HK-2 (cell line): ENCODE results near the gene MAT2A.

Source experiments
- DNase-seq: peaks from one replicate; pipeline ENCODE4 v3.0.0-alpha.2; 2018; ENCODE audit not compliant: unreplicated experiment

MAT2A gene

DNA sequence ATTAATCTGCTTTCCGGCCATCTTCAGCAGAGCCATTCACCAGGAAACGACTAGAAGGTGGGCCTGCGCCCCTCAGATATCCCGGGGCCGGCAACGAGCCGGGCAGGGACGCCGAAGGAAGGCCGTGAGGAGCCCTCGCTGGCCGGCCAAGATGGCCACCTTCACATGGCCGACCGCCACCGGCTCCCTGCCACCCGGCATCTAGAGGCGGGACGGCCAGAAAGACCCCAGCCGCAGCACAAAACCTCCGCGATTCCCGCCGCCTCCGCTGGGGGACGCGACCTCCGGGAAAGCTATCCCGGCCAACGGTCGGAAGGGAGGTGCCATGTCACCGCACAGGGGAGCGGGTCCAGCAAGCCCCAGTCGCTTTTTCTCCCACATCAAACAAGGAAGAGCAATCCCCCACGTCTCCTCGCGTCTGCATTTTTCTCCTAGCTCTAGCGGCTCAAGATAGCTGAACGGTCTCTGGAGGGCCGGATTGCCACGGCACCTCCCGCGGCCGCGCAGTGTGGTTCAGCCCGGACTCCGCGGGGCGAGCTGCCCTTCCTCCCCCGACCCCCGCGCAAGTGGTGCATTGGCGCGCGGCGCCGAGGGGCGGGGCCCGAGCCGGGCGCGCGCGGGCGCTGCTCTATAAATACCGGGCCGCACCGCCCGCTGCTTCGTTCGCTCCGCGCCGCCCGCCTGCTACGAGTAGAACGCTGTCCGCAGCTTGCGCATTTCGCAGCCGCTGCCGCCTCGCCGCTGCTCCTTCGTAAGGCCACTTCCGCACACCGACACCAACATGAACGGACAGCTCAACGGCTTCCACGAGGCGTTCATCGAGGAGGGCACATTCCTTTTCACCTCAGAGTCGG lies at the start of gene MAT2A:
MAT2A (plus strand) TSS at position 662 of the 854 bp plus-strand sequence; CDS start at position 782, 120 bp downstream.
- peak; percentile 96 for DNase-seq

DNA sequence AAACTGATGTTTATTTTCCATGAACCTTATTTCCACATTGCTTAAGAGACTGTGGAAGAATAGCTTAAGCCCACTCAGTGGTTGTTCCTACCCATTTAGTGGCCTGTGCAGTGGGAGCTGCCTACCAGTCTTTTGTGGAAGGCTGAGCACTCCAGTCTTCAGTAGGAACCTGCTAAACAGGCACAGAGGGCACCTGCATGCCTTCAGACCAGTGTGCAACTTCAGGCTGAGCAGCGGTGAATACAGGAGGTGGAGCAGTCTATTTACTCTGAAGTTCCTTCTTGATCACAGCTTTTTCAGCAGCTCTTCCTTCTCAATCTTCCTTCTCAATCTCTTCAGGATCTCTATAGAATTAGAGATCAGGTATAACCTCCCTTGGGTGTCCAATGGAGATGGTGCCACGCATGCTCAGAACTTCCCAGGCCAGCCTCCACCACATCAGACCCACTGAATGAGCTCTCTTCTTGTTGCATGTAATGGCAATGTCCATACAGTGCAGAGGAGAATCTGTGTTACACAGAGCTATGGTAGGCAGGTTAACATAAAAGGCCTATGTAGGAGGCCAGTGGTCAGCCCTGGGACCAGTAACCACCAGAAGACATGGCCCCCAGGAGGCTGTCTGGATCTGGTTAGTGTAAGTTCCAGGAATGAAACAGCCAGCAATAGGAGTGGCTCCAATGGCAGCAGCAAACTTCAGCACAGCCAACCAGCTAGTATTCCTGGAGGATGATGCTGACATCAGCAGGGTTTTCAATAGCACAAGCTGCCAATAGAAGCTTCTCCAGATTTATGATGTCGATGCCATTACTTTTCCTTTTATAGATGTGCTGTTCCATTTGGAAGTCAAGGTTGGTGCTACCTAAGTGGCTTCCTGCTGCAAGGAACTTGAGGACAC lies 47.9 kb upstream of the MAT2A start:
- DNase-seq, result no peak

DNA sequence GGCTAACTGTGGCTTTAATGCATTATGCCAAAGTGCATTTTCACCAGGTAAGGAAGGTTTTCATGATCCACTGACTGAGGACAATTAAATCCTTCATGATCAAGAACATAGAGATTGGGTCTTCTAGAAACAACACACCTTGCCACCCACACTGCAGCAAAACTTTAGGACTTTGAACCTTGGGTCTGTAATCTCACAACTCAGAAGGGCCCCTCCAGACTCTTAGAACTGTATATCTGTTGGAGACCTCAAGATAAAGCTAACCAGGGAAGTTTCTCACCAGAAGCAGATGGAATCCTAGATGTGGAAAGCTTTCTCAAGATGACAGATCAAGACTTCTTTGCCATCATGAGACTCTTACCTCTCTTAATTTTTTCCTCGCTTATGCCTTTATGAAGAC lies 42.5 kb upstream of the MAT2A start:
- DNase-seq, result no peak

DNA sequence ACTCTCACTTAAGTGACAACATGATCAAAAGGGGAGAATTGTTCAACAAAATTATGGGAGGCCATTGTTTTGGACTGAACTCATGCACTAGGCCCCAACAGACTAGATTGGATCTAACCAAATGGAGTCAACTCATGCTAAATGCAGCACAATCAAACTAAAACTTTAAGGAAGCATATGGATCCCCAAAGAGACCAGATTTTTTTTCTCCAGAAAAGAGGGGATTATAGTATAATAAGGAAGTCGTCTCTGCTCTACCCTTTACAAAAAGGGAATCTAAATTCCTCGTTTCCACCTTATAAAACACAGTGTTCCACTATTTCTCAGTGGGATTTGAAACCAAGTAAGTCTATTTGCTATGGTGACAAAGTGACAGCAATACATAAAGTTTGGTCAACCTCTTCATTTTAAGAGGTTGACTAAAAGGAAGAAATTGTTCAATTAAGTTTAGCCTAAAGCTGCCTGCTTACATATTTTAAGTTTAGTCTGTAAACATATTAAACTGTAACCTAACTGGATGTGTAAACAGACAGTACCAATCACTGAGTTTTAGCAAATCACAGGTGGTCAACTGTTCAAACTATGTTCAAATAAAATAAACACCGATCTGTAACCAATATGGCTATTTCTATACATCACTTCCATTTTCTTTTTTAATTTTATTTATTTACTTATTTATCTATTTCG lies 40.9 kb upstream of the MAT2A start:
- no peak for DNase-seq

DNA sequence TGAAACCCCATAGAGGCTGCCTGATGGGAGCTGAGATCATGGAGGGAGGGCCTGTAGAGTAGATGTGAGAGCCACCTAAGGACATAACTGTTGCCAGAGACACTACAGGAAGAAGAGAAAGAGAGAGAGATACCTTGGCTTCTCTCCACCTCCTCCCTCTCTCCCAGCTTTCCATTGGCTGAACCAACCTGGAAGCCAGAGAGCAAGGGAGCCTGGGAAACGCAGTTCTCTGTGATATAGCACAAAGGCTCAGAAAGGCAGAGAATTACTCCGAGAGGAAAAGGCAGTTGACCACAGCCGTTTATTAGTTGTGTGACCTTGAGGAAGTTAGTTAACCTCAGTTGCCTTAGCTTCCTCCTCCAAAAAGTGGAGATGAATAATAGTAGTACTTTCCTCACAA lies 37.7 kb upstream of the MAT2A start:
- DNase-seq, result no peak

DNA sequence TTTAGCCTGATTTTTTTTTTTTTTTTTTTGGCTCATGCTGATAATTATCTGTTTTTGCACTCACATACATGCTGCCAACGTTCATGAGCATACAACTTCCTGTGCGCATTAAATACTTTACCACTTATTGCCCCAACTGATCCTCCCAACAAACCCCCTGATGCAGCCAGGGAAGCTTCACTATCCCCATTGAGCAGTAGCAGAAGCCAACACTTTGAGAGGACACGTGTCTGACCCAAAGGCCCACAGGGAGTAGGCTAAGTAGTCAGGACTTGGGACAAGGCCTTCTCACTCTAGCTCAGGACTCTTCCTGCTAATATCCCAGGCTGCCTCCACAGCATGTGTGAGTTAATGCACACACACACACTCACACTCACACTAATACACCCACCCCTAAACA lies 36.2 kb upstream of the MAT2A start:
- DNase-seq, result no peak

DNA sequence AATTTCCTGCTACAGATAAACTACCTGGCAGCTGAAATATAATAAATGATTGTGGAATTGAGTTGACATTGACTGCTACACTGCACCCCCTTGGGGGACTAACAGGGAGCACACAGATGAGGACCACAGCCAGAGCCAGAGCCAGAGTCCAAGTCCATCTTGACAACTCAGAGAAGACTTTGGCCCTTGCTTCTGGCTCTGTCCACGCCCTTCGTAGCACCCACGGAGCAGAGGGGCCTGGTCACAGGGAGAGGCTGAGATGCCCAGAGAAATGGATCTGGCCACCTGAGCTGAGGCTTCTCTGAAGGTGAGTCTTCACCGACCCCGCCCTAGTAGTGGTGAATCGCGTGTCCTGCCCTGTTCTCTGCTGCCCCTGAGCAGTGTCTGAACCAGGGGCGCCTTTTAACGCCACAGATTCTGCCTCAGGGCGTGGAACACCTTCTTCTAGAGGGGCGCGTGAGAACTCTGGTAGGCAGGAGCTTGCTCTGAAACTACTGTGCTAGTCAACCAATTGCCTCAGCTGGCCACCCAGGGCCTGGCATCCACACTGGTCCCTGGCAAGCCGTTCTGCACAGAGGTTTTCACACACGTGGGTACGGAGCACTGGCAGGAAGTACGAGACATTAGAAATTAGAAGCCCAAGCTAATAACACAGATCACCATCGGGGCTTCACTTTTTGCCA lies 35.7 kb upstream of the MAT2A start:
- DNase-seq, result no peak

DNA sequence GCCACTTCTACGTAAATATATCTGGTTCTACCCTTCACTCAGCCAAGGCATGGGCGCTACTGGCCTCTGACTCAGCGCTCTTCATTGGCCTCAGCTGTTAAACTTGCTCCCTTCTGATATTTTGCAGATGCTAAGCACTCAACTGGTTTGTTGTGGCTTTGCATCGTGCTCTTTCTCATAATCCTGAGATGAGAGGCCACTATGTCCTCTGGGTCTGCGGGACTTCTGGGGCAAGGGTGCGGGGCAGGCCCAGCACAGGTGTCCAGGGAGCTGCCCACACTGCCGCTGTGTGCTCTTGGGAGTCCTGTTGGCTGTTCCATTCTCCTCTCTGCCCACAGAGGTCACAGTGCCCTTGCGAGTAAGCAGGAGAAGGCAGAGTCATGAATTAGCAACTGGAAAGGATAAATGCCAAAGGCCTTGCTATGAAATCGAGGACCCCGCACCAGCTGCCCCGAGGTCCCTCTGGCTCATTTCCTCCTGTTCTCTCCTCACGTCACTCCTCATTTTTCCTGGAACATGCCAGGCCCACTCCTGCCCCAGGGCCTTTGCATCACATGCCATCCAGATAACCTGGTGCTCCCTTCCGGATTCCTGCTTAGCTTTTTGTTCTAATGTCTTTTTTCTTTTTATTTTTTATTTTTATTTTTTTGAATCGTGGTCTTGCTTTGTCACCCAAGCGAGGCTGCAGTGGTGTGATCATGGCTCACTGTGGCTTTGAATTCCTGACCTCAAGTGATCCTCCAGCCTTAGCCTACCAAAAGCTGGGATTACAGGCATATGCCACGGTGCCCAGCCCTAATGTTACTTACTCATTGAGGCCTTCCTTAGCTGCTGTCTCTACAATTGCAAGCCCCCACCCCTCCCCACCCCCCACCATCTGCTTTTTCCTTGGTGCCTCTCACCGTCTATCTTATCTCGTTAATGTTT lies 34.9 kb upstream of the MAT2A start:
- DNase-seq, result peak; percentile 69

DNA sequence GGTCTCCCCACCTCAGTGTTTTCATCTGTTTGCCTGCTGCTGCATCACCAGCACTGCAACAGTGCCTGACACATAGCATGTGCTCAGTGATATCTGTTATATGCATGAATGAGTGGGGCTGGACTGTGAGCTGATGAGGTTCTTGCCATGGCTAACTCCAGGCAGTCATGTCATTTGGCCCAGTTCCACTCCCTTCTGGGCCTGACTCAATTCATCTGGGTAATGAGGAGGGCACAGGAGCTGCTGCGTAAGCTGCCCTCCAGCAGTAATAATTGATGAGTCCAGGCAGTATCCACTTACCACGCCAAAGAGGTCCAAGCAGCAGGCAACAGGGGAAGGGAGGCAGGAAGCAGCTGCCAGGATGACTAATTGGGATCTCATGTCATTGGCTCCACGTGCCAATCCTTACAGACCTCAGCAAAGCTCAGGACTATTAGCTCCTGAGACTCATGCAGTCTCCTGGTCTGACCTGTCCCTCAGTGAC lies 34.1 kb upstream of the MAT2A start:
- peak; percentile 89 for DNase-seq

DNA sequence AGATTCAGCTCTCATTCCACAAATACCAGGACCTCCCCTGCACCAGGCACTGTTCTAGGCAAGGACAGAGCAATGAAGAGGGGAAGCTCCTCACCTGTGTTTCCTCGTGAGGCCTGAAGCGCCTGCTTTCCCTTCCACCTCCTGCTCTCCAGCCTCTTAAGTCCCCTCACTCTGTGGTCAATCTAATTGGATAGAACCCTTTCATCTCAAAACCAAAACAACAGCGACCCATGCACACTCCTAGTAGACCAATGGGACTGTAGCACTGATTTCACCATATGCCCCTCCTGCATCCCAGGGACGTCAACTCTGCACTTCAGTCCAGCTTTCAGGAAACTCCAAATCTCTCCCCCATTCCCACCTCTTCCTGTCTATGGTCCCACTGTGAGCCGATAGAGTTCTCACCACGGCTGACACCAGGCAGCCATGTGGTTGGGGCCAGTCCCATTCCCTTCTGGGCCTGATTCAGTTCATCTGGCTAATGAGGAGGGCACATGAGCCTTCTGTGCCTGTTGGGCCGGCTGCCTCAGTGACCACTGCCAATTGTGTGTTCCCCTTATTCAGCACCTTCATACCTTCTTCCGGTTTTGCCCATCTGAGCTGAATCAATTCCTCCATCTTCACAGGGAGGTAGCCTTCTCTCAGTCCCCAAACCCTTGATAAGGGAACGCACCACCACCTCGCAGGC lies 33.3 kb upstream of the MAT2A start:
- DNase-seq, result no peak

DNA sequence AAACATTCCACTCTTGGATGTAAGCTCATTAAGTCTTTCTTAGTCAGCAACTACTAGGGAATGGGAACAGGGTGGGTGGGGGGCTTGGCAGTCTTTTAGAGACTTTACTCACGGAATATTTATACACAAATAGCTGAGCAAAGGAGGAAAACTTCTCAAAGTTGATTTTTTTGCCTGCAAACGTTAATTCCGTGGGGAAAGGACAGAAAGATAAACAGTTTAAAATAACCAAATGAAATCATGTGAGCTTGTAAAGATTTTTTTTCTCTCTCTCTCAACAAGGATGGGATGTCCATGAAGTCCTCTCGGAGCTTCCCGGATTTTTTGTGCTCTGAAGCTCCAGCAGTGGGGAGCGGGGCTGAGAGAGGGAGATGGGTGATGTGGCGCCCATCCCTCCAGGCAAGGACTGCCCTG lies 32.2 kb upstream of the MAT2A start:
- DNase-seq, result no peak

DNA sequence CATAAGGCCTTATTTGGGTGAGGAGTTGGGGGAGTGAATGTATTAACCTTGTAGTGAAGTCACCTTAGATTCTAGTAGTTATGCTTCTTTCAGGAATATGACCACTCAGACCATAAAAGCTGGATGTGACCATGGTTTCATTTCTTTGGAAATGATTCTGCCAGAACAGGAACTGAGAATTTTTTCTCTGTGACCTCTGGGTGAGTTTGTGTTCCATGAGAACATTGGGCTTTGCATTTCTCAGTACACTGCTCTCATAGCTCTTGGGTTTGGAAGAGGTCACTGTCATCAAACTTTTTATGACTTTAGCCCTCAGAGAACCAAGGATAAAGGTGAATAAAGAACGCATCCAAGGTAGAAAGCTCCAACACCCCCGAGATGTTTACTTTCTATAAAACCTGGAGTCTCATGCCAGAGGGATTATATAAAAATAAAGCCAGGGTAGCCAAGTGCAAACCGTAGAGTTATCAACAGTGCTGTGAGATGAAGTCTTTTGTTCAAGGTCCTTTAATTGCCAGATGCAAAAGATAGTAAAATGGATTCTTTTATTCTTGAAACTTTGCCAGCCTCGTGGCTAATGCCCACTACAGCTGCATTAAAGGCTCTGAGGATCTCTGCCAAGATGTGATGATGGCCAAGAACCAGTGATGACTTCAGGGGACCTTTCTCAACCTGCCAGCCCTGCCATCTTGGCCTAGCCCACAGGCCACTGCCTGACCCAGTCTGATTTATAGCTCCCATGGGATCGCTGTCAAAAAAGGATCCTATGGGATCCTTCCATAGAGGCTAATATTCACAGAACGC lies 27.8 kb upstream of the MAT2A start:
- no peak for DNase-seq

DNA sequence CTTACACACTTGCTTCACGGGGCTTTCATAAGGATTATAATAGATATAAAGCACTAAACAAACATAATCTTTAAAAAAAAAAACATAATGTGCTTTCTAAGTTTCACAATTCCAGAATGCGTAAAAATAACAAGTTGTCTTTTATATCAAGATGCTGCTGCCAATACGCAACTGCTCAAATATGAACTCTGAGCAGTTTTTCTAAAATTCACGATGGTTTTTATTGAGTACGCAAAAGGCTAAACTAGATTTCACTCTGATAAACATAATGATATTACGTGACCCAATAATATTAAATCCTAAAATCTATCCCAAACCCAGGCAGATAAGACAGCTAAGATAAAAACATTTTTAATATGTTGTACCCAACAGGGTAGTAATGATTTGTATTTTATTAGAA lies 24.6 kb upstream of the MAT2A start:
- no peak for DNase-seq

DNA sequence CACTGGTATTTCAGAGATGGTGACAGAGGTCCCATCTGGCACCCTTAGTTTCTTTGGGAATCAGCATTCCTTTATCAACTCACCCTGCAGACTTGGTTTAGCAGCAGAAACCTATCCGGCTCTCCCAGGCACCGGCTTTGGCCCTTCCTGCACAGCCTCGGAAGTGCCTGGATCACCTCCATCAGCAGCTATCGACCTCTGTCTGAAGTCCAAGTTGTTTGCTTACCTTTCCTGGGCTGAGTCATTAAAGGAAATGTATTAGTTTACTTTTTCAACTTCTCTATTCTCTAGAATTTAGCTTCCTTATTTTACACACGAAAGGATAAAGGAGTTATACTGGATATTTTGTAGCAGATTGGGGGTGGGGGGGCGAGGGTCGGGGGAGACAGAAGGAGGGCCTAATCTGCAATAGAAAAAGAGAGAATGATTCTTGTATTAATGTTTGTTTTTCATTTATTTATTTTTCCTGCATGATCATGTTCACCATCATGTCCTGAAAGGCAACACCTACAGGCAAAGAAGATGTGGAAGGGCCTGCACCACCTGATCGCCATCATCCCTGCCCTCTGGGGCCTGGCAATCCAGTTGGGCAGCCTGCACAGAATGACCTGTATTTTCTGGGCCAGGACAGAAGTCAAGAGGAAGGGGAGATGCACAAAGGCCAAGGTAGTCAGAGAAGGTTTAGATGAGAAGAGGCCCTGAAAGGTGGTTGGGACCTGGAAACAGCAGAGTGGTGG lies 22.1 kb upstream of the MAT2A start:
- no peak for DNase-seq

DNA sequence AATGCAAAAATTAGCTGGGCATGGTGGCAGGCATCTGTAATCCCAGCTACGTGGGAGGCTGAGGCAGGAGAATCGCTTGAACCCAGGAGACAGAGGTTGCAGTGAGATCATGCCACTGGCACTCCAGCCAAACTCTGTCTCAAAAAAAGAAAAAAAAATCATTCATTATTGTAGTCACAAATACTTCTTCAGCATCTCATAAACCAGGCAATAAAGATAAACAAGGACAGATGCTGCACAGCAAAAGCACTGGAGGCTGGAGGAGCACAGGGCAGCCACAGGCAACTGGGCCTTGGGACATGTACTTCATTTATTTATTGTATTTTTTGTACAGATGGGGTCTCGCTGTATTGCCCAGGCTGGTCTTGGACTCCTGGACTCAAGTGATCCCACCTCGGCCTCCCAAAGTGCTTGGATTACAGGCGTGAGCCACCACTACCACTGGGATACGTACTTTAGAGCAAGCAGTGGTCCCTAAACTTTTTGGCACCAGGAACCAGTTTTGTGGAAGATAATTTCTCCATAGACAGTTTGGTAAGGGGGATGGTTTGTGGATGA lies 16.8 kb upstream of the MAT2A start:
- no peak for DNase-seq

DNA sequence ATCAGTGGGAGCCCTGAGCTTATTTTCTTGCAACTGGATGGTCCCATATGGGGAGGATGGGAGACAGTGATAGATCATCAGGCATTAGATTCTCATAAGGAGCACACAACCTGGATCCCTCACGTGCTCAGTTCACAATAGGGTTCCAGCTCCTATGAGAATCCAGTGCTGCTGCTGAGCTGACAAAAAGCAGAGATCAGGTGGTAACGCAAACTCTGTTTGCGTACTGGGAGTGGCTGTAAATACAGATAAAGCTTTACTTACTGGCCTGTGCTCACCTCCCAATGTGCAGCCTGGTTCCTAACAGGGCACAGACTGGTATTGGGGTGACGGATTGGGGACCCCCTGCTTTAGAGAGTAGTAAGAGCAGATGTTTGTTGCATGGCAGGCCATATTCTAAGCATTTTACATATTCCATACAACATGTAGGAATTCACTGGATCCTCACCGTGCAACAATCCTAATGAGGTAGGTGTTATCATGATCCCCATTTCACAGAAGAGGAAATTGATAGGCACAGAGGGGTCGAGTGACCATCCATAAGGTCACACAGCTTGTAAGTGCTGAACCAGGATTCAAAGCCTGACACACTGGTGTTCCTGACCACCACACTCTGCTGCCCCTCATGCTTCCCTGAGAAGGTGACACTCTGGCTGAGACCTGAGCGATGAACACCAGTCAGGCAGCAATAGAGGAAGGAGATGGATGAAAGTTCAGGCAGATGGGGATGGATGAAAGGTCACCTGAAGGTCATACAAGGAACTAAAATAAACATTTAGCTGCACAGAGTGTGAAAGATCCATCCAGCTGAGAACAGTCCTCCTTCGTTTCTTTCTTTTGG lies 15.7 kb upstream of the MAT2A start:
- no peak for DNase-seq

DNA sequence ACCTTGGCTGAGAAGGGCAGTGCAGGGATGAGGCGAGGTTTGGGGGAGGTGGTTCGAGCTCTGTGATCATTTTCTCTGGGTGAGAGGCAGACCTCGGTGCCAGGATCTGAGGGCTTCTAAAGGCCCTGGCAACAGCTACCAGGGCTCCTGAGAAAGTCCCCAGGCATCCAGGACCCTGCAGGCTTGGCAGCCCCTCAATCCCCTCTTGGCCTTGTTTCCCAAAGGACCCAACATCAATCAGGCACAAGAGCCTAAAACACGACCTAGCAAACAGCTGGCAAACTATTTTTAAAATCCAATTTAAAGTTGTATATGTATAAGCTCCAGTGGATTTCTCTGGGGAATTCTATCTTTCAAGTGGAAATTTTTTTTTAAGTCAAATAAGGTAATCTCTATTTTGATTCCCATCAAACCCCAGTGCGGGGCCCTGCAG lies 15.0 kb upstream of the MAT2A start:
- no peak for DNase-seq
